Omental fat pad (tissue), 4 donors: Measurements from ENCODE around the gene PRMT9. TPM values are rescaled to one million over a fixed set of nuclear protein-coding genes. Genes with fewer than 3 reads are reported as not detected.

Source experiments
- ATAC-seq: fragments of 150-250 bp; one replicate; pipeline ENCODE4 v1.9.1; 2016; ENCODE audit warnings: mild to moderate bottlenecking, moderate library complexity; ENCODE audit not compliant: low FRiP score
- DNase-seq: peaks from one replicate; pipeline ENCODE4 v3.0.0-alpha.2; 2019; ENCODE audit warnings: low spot score
- total RNA-seq, 4 donors: library from RNA; depleted of rRNA; stranded (reverse); fragments of >200 nt; gene quantifications; one replicate each; pipeline ENCODE4 v1.1.0, GENCODE V29; 2016
- TF ChIP-seq, protein P1 (sequence below), 3 donors: fragments of 450-650 bp; IDR thresholded peaks; one replicate each; pipeline ENCODE4 v1.5.1; 2016 to 2017; ENCODE audit warnings: antibody characterized with exemption in 3 of 3, mild to moderate bottlenecking in 3 of 3, moderate library complexity in 2 of 3

The PRMT9 gene
- total RNA-seq, 4 donors from 2014 or later = 5.5 to 40.0 (median 7.3) TPM

DNA sequence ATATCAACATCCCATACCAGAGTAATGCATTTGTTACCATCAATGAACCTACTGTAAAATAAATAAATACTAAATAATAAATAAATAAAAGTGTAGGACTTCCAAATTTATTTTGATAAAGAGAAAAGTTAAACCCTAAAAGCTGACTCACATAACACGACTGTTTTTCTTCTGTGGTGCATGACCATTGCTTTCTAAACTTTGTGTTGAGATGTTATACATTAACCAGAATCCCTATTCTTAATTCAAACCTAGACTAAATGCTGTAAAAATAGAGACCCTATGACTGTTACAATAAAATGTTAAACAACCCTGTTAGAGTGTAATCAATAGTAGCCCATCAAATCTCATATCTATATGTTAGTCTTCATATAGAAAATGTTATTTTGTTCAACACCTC lies 20.9 kb upstream of the PRMT9 start:
- TF ChIP-seq, protein P1, sequence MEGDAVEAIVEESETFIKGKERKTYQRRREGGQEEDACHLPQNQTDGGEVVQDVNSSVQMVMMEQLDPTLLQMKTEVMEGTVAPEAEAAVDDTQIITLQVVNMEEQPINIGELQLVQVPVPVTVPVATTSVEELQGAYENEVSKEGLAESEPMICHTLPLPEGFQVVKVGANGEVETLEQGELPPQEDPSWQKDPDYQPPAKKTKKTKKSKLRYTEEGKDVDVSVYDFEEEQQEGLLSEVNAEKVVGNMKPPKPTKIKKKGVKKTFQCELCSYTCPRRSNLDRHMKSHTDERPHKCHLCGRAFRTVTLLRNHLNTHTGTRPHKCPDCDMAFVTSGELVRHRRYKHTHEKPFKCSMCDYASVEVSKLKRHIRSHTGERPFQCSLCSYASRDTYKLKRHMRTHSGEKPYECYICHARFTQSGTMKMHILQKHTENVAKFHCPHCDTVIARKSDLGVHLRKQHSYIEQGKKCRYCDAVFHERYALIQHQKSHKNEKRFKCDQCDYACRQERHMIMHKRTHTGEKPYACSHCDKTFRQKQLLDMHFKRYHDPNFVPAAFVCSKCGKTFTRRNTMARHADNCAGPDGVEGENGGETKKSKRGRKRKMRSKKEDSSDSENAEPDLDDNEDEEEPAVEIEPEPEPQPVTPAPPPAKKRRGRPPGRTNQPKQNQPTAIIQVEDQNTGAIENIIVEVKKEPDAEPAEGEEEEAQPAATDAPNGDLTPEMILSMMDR (IDR thresholded peaks at IDR 0.05) = no peak
- DNase-seq (no peak), ATAC-seq (no peak)

DNA sequence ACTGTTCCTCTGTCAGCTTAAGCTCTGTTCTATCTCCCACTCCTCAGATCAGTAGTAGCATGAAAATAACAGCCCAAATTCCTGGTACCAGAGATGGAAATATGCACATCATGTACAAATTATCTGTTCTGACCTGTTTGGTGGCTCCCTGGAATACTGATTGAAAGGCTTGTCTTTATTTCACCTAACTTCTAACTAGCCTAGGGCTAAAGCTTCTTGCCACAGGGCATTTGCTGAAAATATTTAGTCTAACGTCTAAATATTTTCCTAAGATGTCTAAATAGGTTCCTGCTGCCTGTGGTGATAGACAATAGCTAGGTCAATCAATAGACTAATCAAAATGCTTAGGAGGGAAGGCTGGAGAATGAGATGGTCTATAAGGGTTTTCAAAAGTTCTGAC lies 12.9 kb upstream of the PRMT9 start:
- no peak for DNase-seq
- ATAC-seq = no peak
- TF ChIP-seq, protein P1 (IDR thresholded peaks at IDR 0.05) = no peak

DNA sequence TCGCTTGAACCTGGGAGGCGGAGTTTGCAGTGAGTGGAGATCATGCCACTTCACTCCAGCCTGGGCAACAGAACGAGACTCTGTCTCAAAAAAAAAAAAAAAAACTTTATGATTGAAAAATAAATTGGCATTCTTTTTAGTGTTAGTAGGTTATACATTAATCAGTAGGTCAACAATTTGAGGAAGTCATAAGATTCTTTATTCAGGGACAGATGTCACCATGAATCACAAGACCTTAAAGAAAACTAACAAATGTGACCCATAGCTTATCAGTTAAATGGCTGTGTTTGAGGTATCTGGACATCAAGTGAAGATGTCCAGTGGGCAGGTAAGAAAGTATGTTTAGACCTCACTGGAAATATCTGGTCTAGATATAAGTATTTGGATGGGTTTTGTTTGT lies 9.3 kb upstream of the PRMT9 start:
- DNase-seq (no peak), ATAC-seq (no peak)
- TF ChIP-seq, protein P1 (IDR thresholded peaks at IDR 0.05) = no peak

DNA sequence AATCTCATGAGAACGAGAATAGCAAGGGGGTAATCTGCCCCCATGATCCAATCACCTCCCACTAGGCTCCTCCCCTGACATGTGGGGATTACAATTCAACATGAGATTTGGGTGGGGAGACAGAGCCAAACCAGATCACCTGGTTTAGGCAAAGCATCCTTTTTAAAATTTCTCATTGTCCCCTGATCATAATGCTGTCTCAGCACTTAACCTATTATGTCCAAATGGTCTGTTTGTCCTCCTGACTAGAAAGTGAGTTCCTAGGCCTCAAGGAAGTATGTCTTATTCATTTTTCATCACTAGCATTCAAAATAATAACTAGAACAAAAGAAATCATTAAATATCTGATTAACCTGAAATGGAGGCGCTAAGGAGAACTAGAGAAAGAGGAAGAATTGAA lies 7.9 kb upstream of the PRMT9 start:
- no peak for DNase-seq
- ATAC-seq = no peak
- TF ChIP-seq, protein P1 (IDR thresholded peaks at IDR 0.05) = no peak

DNA sequence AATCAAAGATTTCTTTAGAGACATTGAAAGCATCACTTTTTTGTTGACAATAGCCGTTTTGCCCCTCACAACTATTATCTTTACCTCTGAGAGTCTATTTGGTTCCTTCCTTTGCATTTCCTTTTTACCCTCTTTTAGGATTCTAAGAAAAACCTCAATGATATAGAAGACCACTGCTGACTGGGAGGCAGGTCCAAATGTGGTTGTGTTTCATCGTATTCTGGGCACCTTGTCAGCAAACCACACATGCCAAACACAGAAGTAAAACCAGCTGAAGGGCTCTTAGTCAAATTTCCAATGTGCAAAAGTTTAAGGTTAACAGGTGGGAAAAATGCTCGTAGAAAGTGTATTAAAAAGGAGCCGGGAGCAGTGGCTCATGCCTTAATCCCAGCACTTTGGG lies 5.1 kb upstream of the PRMT9 start:
- no peak for DNase-seq
- TF ChIP-seq, protein P1 (IDR thresholded peaks at IDR 0.05) = no peak
- no peak for ATAC-seq

DNA sequence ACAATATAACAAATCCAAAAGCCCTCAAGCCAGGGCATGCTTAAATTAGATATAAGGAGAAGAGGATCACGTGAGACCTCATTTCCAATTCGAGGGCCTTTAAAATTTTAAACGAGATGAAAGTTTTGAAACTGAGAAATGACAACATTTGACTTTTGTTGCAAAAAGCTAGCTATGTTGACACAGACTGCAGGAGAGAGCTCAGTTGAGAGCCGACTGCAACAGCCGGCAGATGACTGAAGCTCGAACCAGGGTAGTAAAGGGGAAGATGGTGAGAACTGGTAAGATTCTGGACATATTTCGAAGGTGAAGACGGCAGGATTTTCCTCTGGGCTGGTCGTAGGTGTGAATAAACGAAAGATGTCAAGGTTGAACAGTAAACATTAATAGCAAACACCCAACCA lies 773 bp downstream of the PRMT9 start:
- DNase-seq = no peak

DNA sequence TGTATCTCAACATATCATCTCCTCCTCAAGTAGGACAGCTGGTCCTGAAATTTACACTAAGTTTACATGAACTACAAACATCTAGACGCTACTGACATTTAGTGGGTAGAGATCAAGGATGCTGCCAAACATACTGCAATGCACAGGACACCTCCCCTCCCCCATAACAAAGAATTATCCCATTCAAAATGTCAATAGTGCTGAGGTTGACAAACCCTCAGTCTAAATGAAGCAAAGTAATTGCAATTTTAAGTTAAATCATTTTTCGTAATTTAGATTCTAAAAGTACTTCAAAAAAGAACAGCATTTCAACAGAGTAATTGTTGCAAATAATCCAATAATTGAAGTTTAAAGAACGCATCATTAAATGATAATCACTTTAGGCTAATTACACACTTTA lies 1.2 kb downstream of the PRMT9 start:
- DNase-seq (no peak), ATAC-seq (no peak)
- TF ChIP-seq, protein P1 (IDR thresholded peaks at IDR 0.05) = no peak

More for the DNA sequence above, 773 bp downstream of the PRMT9 start:
- ATAC-seq = no peak
- TF ChIP-seq, protein P1 (IDR thresholded peaks at IDR 0.05) = no peak
